ENCODE measurements around the gene C3orf18. TPM values are rescaled to one million over a fixed set of nuclear protein-coding genes. Genes with fewer than 3 reads are reported as not detected.
"Not testable (repeated sequence)": the region's sequence is repeated elsewhere in the genome, so short reads cannot be mapped to it uniquely, and the experiment has no call there.

Gene C3orf18
- total RNA-seq, 2 experiments from 2014 or later, result 29.0 to 33.9 TPM

- H3K36me3 Mint-ChIP-seq (ENCODE audit: low read depth), result no peaks in the 10 kb centered on the region
- peaks cover 6% of the 10 kb centered on the region for H3K27me3 Mint-ChIP-seq
- ChIA-PET POLR2A (no interaction called here), CTCF (no interaction called here)
- no peaks in the 10 kb centered on the region for H3K9me3 Mint-ChIP-seq
- no peak overlapping the region for H3K4me3 Mint-ChIP-seq
- no peak for DNase-seq
- peaks cover 9% of the 10 kb centered on the region for H3K4me1 Mint-ChIP-seq
- no peak overlapping the region for H3K27ac Mint-ChIP-seq
Measured at GRCh38 chr3:50521572-50521971, 46.0 kb downstream of the C3orf18 start.

DNA sequence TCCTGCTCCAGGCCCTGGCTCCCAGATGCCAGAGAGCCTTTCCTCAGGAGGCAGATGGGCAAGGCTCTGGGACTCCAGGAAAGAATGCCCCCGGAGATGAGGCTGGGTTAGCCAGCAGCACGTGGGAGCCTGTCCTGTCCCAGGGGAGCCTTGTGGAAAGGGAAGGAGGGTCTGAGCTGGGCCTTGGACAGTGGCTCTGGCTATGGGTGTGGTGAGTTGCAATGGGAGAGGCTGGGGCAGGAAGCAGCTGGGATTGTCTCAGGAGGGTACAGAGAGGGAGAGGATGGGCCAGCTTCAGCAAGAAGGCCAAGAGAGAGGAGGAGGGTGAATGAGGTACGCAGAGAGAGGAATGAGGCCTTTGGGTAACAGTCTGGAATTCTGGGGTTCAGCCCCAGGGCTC lies 46.7 kb downstream of the C3orf18 start:
- no peak for DNase-seq
- Mint-ChIP-seq H3K4me3 (no peak overlapping the region), H3K27me3 (peaks cover 6% of the 10 kb centered on the region), H3K4me1 (peaks cover 8% of the 10 kb centered on the region), H3K36me3 (ENCODE audit: low read depth) (no peaks in the 10 kb centered on the region), H3K9me3 (no peaks in the 10 kb centered on the region), H3K27ac (no peak overlapping the region)
- ChIA-PET CTCF (no interaction called here), POLR2A (no interaction called here)

DNA sequence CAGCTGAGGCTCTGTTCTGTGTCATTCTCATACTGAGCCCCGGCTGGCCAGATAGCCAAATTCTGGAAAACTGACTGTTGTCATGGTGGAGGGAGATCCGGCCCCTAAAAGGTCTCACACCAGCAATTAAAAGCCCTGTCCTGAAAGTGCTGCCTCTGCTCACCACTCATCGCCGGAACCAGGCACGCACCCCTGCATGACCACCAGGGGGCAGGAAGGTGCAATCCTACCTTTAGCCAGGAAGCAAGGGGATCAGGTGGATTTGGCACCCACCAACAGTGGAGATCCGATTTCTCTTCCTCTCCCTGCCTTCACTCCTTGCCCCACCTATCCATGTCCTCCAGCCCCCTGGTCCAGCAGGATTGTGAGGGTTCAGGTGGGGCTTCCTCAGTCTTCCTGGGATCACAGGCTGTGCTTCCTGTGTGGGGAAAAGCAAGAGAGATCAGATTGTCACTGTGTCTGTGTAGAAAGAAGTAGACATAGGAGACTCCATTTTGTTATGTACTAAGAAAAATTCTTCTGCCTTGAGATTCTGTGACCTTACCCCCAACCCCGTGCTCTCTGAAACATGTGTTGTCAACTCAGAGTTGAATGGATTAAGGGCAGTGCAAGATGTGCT lies 48.0 kb downstream of the C3orf18 start:
- H3K36me3 Mint-ChIP-seq (ENCODE audit: low read depth), result no peaks in the 10 kb centered on the region
- H3K27me3 Mint-ChIP-seq, result peaks cover 6% of the 10 kb centered on the region
- H3K4me1 Mint-ChIP-seq, result peaks cover 6% of the 10 kb centered on the region
- ChIA-PET POLR2A (no interaction called here), CTCF (interaction anchor here (1.2 kb wide), 1 partner anchor 92 kb away, joined by 3 read pairs; the partner anchor contains the start of gene CISH)
- no peak overlapping the region for H3K27ac Mint-ChIP-seq
- H3K9me3 Mint-ChIP-seq, result no peaks in the 10 kb centered on the region
- peak; percentile 82 for DNase-seq
- no peak overlapping the region for H3K4me3 Mint-ChIP-seq

DNA sequence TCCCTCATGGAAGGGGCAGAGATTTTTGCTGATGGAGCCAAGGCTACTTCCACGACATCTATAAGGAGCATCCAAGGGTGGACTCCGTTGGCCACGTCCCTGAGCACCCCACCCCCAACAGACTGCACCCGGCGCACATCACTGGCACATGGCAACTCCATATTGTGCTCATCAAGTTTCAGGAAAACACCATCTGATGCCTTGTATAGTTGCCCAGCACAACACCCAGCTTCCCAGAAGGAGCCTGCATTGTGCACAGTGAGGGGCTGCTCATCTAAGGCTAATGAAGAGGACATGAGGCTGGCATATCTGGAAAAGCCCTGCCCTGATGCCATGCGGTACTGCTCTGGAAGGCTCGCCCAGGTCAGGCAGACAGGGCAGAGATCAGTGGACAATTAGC lies 49.1 kb downstream of the C3orf18 start:
- Mint-ChIP-seq H3K27ac (no peak overlapping the region), H3K36me3 (ENCODE audit: low read depth) (no peaks in the 10 kb centered on the region), H3K4me1 (peaks cover 6% of the 10 kb centered on the region), H3K9me3 (no peaks in the 10 kb centered on the region), H3K4me3 (no peak overlapping the region), H3K27me3 (peaks cover 8% of the 10 kb centered on the region)
- ChIA-PET CTCF (interaction anchor here (0.6 to 1.2 kb wide), 2 partner anchors 93 to 104 kb away, joined by 3 read pairs; partner anchors contain the start of gene CISH), POLR2A (no interaction called here)
- no peak for DNase-seq

- Mint-ChIP-seq H3K27me3 (peaks cover 8% of the 10 kb centered on the region), H3K4me1 (peaks cover 6% of the 10 kb centered on the region), H3K4me3 (no peak overlapping the region), H3K36me3 (ENCODE audit: low read depth) (no peaks in the 10 kb centered on the region), H3K27ac (peak overlapping the region; percentile 19), H3K9me3 (no peaks in the 10 kb centered on the region)
- CTCF ChIA-PET, result interaction anchor here (0.6 to 1.3 kb wide), 2 partner anchors 82 to 103 kb away, joined by 3 read pairs; no protein-coding TSS in a partner anchor
- no peak for DNase-seq
- POLR2A ChIA-PET, result no interaction called here
Measured at GRCh38 chr3:50517721-50518206, 49.8 kb downstream of the C3orf18 start.

GRCh38 chr3:50516440-50516871 lies 51.1 kb downstream of the C3orf18 start:
- Mint-ChIP-seq H3K4me1 (peaks cover 6% of the 10 kb centered on the region), H3K9me3 (no peaks in the 10 kb centered on the region), H3K27me3 (peaks cover 8% of the 10 kb centered on the region), H3K36me3 (ENCODE audit: low read depth) (no peaks in the 10 kb centered on the region), H3K27ac (no peak overlapping the region), H3K4me3 (no peak overlapping the region)
- no peak for DNase-seq
- ChIA-PET CTCF (interaction anchor here (1.3 kb wide), 1 partner anchor 81 kb away, joined by 3 read pairs; no protein-coding TSS in a partner anchor), POLR2A (no interaction called here)

DNA sequence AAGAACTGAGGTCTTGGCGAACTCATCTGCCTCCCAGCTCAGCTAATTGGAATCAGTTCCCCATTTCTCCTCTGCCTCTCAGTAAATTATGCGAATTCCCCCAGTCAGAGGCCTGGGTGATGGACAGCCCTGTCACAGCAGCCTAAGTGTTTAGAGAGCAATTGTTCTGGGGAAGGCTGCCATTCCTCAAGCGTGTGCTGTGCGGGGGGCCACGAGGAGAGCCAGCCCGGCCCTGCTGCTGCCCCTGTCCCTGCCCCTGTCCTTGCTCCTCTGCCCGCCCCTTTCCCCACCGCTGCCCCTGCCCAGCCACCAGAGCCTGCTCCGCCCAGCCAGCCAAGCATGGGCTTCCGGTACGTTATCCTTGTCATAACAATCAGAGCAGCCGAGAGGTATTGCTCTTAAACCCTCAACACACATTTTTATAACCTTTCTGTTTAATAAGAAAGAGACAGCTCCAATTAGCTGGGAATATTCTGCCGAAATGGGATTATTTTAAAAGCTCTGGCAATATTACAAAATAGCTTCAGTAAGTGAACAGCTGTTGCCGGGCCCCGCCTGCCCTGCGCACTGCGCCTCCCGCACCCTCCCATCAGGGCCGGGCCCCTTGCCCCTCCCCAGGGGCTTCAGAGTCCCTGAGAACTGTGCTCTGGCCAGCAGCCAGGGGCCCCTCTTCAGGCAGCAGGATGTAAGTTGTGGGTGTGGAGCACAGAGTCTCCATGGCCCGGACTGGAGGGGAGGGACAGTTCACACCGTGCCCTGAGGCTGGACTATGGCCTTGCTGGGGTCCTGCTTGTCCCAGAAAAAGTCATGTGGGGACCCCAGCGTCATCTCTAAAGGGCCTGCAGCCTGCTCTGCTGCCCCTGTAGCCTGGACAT lies 51.7 kb downstream of the C3orf18 start:
- Mint-ChIP-seq H3K9me3 (no peaks in the 10 kb centered on the region), H3K4me3 (no peak overlapping the region), H3K4me1 (peaks cover 6% of the 10 kb centered on the region), H3K27ac (no peak overlapping the region), H3K27me3 (peaks cover 5% of the 10 kb centered on the region), H3K36me3 (ENCODE audit: low read depth) (no peaks in the 10 kb centered on the region)
- POLR2A ChIA-PET, result no interaction called here
- CTCF ChIA-PET, result no interaction called here
- no peak for DNase-seq

- H3K9me3 Mint-ChIP-seq; H3K4me1 Mint-ChIP-seq; H3K36me3 Mint-ChIP-seq (ENCODE audit: low read depth); H3K27me3 Mint-ChIP-seq; H3K4me3 Mint-ChIP-seq; DNase-seq; POLR2A ChIA-PET; H3K27ac Mint-ChIP-seq: not testable (repeated sequence)
- CTCF ChIA-PET, result interaction anchor here (1.0 kb wide), 1 partner anchor 10 kb away, joined by 3 read pairs; no protein-coding TSS in a partner anchor
Measured at GRCh38 chr3:50512908-50513307, 54.6 kb downstream of the C3orf18 start.

- Mint-ChIP-seq H3K4me3 (no peak overlapping the region), H3K4me1 (no peaks in the 10 kb centered on the region), H3K36me3 (ENCODE audit: low read depth) (no peaks in the 10 kb centered on the region), H3K27me3 (peaks cover 5% of the 10 kb centered on the region), H3K9me3 (no peaks in the 10 kb centered on the region), H3K27ac (no peak overlapping the region)
- ChIA-PET POLR2A (no interaction called here), CTCF (interaction anchor here (1.0 kb wide), 2 partner anchors 10 to 55 kb away, joined by 3 read pairs; partner anchors contain the start of gene C3orf18)
- no peak for DNase-seq
Measured at GRCh38 chr3:50512131-50512530, 55.4 kb downstream of the C3orf18 start.

DNA sequence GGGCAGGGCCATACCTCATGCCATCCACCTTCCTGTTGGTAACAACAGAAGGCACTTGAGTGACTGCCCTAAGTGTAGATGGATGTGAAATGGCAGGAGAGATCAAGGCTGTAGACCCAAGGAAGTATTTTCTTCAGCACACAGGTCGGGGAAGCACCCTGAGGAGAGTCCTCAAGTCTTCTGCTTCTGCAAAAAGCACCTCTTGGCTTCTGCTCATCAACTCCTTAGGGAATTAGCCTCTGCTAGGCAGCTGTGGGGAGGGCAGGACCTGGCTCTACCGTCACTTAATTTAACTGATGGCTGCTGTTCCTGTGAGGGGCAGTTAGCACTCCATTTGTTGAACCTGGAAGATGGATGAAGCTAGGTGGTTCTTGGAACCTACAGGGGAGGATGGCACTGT lies 57.2 kb downstream of the C3orf18 start:
- POLR2A ChIA-PET, result no interaction called here

DNA sequence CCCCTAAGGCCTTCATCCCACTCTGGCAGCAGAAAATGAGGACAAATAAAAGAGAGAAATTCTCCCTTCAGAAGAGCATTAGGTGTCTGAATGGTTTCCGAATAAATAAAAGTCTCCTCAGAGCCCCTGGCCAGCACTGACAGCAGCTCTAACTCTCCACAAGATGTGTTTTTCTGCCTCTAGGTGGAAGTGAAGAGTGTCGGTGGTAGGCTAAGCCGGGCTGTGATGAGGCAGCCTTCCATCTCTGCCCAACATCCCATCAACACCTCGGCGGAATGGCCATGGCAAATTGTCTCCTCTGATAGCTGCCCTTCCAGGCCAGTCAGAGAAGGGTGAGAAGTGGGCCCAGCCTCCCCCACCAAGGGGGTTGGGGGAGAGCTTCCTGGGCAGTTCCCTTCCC lies 57.8 kb downstream of the C3orf18 start:
- no peaks in the 10 kb centered on the region for H3K36me3 Mint-ChIP-seq (ENCODE audit: low read depth)
- no peak overlapping the region for H3K27ac Mint-ChIP-seq
- no peaks in the 10 kb centered on the region for H3K4me1 Mint-ChIP-seq
- DNase-seq, result no peak
- H3K9me3 Mint-ChIP-seq, result no peaks in the 10 kb centered on the region
- ChIA-PET POLR2A (no interaction called here), CTCF (interaction anchor here (1.9 kb wide), 1 partner anchor 107 kb away, joined by 5 read pairs; the partner anchor contains the start of gene MAPKAPK3)
- H3K4me3 Mint-ChIP-seq, result no peak overlapping the region
- H3K27me3 Mint-ChIP-seq, result peaks cover 12% of the 10 kb centered on the region

More for the DNA sequence above, 57.2 kb downstream of the C3orf18 start:
- H3K4me3 Mint-ChIP-seq, result no peak overlapping the region
- DNase-seq, result no peak
- CTCF ChIA-PET, result interaction anchor here (1.9 kb wide), 1 partner anchor 107 kb away, joined by 5 read pairs; the partner anchor contains the start of gene MAPKAPK3
- H3K4me1 Mint-ChIP-seq, result no peaks in the 10 kb centered on the region
- H3K36me3 Mint-ChIP-seq (ENCODE audit: low read depth), result no peaks in the 10 kb centered on the region
- peaks cover 9% of the 10 kb centered on the region for H3K27me3 Mint-ChIP-seq
- H3K27ac Mint-ChIP-seq, result no peak overlapping the region
- H3K9me3 Mint-ChIP-seq, result no peaks in the 10 kb centered on the region

GRCh38 chr3:50508821-50509220 lies 58.7 kb downstream of the C3orf18 start:
- peaks cover 19% of the 10 kb centered on the region for H3K27me3 Mint-ChIP-seq
- CTCF ChIA-PET, result interaction anchor here (0.7 to 1.9 kb wide), 3 partner anchors 29 to 108 kb away, joined by 3 to 5 read pairs (median 3); partner anchors contain the start of gene MAPKAPK3

More at GRCh38 chr3:50508821-50509220, 58.7 kb downstream of the C3orf18 start:
- no peaks in the 10 kb centered on the region for H3K4me1 Mint-ChIP-seq
- POLR2A ChIA-PET, result no interaction called here
- no peaks in the 10 kb centered on the region for H3K9me3 Mint-ChIP-seq
- H3K4me3 Mint-ChIP-seq, result no peak overlapping the region
- no peak for DNase-seq
- no peak overlapping the region for H3K27ac Mint-ChIP-seq
- H3K36me3 Mint-ChIP-seq (ENCODE audit: low read depth), result no peaks in the 10 kb centered on the region
